OCI-LY3 (cell line): ENCODE results near the gene SYNJ1.

ENCODE experiments used
- EZH2phosphoT487 ChIP-seq: fragments of 200-600 bp; shearing (Covaris generic); IDR thresholded peaks from 2 replicates; pipeline ENCODE4 v1.6.1; 2018; ENCODE audit warnings: antibody characterized with exemption, mixed run types, low read depth
- TF ChIP-seq, protein P1 (sequence below): fragments of 200-600, 300-600 bp; sonication (generic); IDR thresholded peaks from 2 replicates; pipeline ENCODE4 v1.5.1; 2014; ENCODE audit warnings: antibody characterized with exemption, low read length, low read depth

DNA sequence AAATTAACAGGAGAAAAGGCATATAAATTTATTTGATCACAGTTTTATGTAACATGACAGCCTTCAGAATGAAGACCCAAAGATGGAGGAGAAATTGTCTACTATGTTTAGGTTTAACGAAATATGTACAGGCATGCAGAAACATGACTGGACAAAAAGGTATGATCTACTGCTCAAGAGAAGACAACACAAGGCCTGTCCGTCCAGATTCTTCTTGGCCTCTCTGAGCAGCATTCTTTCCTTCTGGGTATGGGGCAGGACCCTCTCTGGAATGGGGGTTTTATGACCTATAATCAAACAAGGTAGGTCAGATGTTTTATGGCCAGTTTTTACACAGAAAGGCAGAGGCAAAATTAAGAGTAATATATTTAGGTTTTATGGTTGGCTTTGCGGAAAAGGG is 13.5 kb upstream of the SYNJ1 start:
- TF ChIP-seq, protein P1, sequence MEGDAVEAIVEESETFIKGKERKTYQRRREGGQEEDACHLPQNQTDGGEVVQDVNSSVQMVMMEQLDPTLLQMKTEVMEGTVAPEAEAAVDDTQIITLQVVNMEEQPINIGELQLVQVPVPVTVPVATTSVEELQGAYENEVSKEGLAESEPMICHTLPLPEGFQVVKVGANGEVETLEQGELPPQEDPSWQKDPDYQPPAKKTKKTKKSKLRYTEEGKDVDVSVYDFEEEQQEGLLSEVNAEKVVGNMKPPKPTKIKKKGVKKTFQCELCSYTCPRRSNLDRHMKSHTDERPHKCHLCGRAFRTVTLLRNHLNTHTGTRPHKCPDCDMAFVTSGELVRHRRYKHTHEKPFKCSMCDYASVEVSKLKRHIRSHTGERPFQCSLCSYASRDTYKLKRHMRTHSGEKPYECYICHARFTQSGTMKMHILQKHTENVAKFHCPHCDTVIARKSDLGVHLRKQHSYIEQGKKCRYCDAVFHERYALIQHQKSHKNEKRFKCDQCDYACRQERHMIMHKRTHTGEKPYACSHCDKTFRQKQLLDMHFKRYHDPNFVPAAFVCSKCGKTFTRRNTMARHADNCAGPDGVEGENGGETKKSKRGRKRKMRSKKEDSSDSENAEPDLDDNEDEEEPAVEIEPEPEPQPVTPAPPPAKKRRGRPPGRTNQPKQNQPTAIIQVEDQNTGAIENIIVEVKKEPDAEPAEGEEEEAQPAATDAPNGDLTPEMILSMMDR = no peak
- no peak for TF ChIP-seq EZH2phosphoT487
